Peyer's patch (tissue), 4 donors: ENCODE measurements around the gene LRP6. TPM values are rescaled to one million over a fixed set of nuclear protein-coding genes. Genes with fewer than 3 reads are reported as not detected.

Experiments
- DNase-seq, 3 donors: peaks; one replicate each; pipeline ENCODE4 v3.0.0-alpha.2; 2017 to 2019
- H3K27ac ChIP-seq, 4 donors: fragments of 200-600 bp; sonication (generic); one replicate each; pipeline ENCODE4 v1.5.1; 2016 to 2019
- H3K27me3 ChIP-seq, 2 donors: fragments of 200-600 bp; sonication (generic); one replicate each; pipeline ENCODE4 v1.5.1; 2019
- H3K36me3 ChIP-seq, 3 donors: fragments of 200-600 bp; sonication (generic); one replicate each; pipeline ENCODE4 v1.5.1; 2016 to 2019
- H3K4me1 ChIP-seq, 4 donors: fragments of 200-600 bp; sonication (generic); one replicate each; pipeline ENCODE4 v1.5.1; 2016 to 2019
- H3K4me3 ChIP-seq, 4 donors: fragments of 200-600 bp; sonication (generic); 1 replicate in 3 of 4; 2 replicates in 1 of 4; pipeline ENCODE4 v1.5.1; 2016 to 2019; ENCODE audit warnings: mild to moderate bottlenecking in 1 of 4
- H3K9me3 ChIP-seq, 4 donors: fragments of 200-600 bp; sonication (generic); one replicate each; pipeline ENCODE4 v1.5.1; 2016 to 2019; ENCODE audit warnings: mild to moderate bottlenecking in 1 of 4
- CTCF ChIP-seq, 6 experiments: fragments of 450-650 bp in 4 of 6; fragments of 200-600 bp in 2 of 6; sonication (generic) in 1 of 6; IDR thresholded peaks; one replicate each; pipeline ENCODE4 v1.5.1; 2017 to 2019; ENCODE audit warnings: antibody characterized with exemption in 6 of 6, mild to moderate bottlenecking in 3 of 6, moderate library complexity in 1 of 6
- POLR2A ChIP-seq, 2 donors: fragments of 450-650 bp; IDR thresholded peaks; one replicate each; pipeline ENCODE4 v1.5.1; 2017; ENCODE audit warnings: antibody characterized with exemption in 2 of 2, mild to moderate bottlenecking in 2 of 2, moderate library complexity in 2 of 2
- total RNA-seq, 4 donors: library from RNA; depleted of rRNA; stranded (reverse); fragments of >200 nt; gene quantifications; one replicate each; pipeline ENCODE4 v1.1.0, GENCODE V29; 2016

LRP6 gene
- total RNA-seq, 4 donors from 2014 or later: 27.3 to 78.4 (median 56.2) TPM

GRCh38 chr12:12180575-12180974, 86.3 kb downstream of the LRP6 start:
- Histone ChIP-seq H3K27ac (no peak overlapping the region), H3K4me3 (no peak overlapping the region), H3K27me3 (no peaks in the 10 kb centered on the region), H3K9me3 (no peaks in the 10 kb centered on the region), H3K4me1 (no peaks in the 10 kb centered on the region), H3K36me3 (no peaks in the 10 kb centered on the region)
- DNase-seq: no peak
- TF ChIP-seq CTCF (IDR thresholded peaks at IDR 0.05) (no peak), POLR2A (IDR thresholded peaks at IDR 0.05) (no peak)

- DNase-seq: no peak
- H3K4me1 ChIP-seq: no peaks in the 10 kb centered on the region
- H3K4me3 ChIP-seq: no peak overlapping the region
- H3K27me3 ChIP-seq: no peaks in the 10 kb centered on the region
- no peaks in the 10 kb centered on the region for H3K36me3 ChIP-seq
- TF ChIP-seq CTCF (IDR thresholded peaks at IDR 0.05) (no peak), POLR2A (IDR thresholded peaks at IDR 0.05) (no peak)
- H3K9me3 ChIP-seq: no peaks in the 10 kb centered on the region
- no peak overlapping the region for H3K27ac ChIP-seq
Observed at GRCh38 chr12:12180136-12180535, 86.7 kb downstream of the LRP6 start.

GRCh38 chr12:12178559-12178958, 88.3 kb downstream of the LRP6 start:
- Histone ChIP-seq H3K4me3 (no peak overlapping the region), H3K36me3 (no peaks in the 10 kb centered on the region), H3K4me1 (peaks cover 0 to 4% (median 0%) of the 10 kb centered on the region in 4 donors), H3K27ac (no peak overlapping the region), H3K9me3 (no peaks in the 10 kb centered on the region), H3K27me3 (no peaks in the 10 kb centered on the region)
- no peak for DNase-seq
- TF ChIP-seq CTCF (IDR thresholded peaks at IDR 0.05) (no peak), POLR2A (IDR thresholded peaks at IDR 0.05) (no peak)

- TF ChIP-seq POLR2A (IDR thresholded peaks at IDR 0.05) (no peak), CTCF (IDR thresholded peaks at IDR 0.05) (no peak)
- Histone ChIP-seq H3K36me3 (no peaks in the 10 kb centered on the region), H3K4me3 (no peak overlapping the region), H3K9me3 (no peaks in the 10 kb centered on the region), H3K4me1 (peaks cover 0 to 4% (median 0%) of the 10 kb centered on the region in 4 donors), H3K27ac (no peak overlapping the region), H3K27me3 (no peaks in the 10 kb centered on the region)
- DNase-seq: no peak
Observed at GRCh38 chr12:12176402-12176801, 90.4 kb downstream of the LRP6 start.

- H3K36me3 ChIP-seq: no peaks in the 10 kb centered on the region
- peaks cover 0 to 4% (median 0%) of the 10 kb centered on the region in 4 donors for H3K4me1 ChIP-seq
- no peak overlapping the region for H3K27ac ChIP-seq
- H3K27me3 ChIP-seq: no peaks in the 10 kb centered on the region
- DNase-seq: no peak
- H3K9me3 ChIP-seq: no peaks in the 10 kb centered on the region
- TF ChIP-seq POLR2A (IDR thresholded peaks at IDR 0.05) (no peak), CTCF (IDR thresholded peaks at IDR 0.05) (no peak)
- H3K4me3 ChIP-seq: no peak overlapping the region
Observed at GRCh38 chr12:12171991-12172511, 94.8 kb downstream of the LRP6 start.

- H3K27ac ChIP-seq: no peak overlapping the region
- no peaks in the 10 kb centered on the region for H3K4me1 ChIP-seq
- TF ChIP-seq CTCF (IDR thresholded peaks at IDR 0.05) (no peak), POLR2A (IDR thresholded peaks at IDR 0.05) (no peak)
Observed at GRCh38 chr12:12167847-12168246, 99.0 kb downstream of the LRP6 start.

More at GRCh38 chr12:12167847-12168246, 99.0 kb downstream of the LRP6 start:
- no peaks in the 10 kb centered on the region for H3K27me3 ChIP-seq
- no peak for DNase-seq
- peaks cover 0 to 5% (median 0%) of the 10 kb centered on the region in 3 donors for H3K36me3 ChIP-seq
- H3K4me3 ChIP-seq: no peak overlapping the region
- H3K9me3 ChIP-seq: no peaks in the 10 kb centered on the region
